NCI-H774 (cell line): ENCODE results near the gene TCF7L2.
"Not testable (repeated sequence)": the region's sequence is repeated elsewhere in the genome, so short reads cannot be mapped to it uniquely, and the experiment has no call there.

Experiments used
- DNase-seq: peaks from one replicate; lab custom pipeline; 2025; lab: John Stamatoyannopoulos, UW

Gene TCF7L2

DNA sequence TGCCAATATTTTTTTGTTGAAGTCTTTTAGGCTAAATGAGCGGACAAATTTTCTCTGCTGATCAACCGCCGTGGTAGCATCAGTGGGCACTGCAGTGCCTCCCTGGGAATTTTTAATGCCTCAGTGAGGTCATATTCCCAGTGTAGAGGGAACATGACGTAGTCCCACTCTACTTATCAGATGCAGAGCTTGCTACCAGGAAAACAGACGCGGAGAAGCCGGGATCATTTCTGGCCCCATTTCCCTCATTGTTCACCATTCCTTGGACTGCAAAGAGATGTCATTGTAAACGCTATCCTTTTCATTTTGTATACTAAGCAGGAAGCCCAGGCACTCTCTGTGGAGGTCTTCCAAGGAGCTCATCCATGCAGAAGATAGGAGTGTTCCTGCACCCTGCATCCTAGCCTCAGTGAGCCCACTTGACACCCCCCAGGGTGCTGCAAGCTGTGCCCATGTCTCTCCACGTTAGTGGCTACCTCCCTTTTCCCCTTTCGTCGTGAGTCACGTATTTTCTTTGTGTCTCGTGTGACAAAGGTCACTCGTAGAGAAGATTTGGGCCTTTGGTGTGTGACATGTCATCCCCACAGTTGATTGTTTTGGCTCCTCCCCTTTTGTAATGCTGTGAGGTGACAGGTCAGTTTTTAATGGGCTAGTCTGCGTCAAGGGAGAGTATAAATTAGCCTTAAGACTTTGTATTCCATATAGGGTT lies 145.5 kb downstream of the TCF7L2 start:
- DNase-seq = no peak

DNA sequence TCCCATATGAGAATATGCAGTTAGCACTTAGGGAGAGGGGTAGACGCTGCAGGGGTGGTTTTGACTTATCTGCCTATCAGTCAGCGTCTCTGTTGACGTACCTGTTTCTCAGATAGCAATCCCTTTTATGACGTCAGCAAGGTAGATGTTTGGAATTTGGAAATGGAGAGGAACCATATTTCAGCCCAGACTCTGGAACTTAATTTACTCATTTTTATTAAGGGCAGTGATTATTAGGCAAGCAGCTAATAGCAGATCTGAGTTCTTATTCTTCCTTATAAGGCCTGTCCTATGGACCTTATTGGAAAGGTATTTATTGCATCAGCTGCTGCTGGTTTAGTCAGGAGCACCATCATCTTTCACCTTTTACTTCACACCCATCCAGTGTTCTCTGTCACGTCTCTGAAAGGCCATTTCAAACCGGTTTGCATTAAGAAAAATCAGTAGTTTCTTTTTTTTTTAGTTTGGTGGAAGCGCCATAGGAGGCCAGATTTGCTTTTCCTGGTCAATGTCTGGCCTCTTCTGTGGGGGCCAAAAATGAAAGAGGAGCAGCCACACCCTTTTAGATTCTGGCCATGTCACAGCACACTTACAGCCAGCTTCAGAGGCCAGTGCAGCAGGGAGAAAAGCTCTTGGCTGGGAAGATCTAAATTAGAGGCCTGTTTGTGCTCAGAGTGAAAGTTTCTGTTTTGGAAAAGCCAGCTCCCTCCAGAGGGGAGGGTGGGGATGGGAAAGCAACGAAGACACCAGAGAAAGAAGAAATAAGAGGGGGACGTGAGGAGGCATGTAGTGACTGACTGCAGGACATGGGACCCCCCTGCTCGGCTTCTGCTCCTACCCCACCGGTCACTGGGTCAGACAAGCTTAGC lies 146.3 kb downstream of the TCF7L2 start:
- no peak for DNase-seq

DNA sequence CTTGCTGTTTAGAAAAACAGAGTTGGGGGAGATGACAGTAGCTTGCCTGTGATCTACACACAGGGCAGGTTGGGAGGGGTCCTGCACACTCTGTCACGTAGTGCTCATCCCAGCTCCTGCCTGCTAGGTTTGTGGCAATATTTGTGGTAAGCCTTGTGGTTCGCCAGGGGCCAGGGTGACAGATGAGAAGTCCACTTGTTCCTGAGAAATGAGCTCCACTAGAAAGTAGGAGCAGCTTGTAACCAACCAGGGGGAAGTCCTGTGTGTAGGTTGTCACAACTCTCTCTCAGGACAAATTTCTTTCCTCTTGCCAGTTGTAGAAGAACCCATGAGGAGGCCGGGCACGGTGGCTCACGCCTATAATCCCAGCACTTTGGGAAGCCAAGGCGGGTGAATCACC lies 147.0 kb downstream of the TCF7L2 start:
- DNase-seq = no peak

DNA sequence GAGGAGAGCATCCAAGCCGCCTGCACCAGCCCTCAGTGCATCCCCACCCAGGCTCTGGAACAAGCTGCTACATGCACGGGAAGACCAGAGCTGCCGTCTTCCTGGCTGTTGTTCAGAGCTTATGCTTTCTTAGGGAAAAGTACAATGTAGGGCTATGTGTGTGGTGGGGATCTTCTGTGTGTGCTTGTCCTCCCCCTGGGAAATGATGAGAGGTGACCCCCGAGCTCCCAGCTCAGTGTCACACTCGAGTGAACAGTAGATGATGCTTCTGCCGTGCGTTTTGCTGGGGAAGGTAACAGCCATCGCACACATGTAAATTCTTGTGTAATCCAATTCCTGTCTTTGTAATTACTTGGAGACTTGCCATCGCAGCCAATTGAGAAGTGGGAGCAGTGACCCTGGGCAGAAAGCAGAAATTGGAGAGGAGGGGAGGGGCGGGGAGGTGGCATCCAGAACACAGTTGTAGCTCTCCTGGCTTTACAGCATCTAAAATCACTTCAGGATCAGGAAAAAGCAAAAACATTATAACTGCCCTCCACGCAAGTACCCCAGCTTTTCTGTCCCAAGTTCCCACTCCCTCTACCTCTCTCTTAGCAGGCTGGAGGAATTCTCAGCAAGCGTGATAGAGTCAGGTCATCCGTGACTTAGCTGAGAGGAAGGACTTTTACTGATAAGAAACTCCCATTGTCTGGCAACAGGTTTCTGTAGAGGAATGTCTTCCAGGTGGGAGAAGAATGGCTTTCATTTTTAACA lies 149.6 kb downstream of the TCF7L2 start:
- DNase-seq = no peak

DNA sequence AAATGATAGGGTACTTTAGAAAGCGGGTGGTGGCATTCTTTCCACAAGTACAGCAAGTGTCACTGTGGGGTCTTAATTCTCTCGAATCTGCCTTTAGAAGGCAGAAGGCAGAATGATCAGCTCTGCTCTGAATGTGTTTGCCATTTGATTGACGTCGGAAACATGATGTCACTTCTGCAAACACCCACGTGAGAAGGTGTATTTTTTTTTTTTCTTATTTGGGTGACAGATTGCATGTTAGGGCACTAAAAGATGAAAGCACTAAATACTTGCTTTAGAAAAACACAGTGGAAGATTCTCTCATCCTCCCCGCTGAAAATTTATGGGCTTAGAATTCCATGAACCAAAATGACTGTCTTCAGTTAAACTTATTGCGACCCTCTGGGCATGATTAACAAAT lies 150.2 kb downstream of the TCF7L2 start:
- no peak for DNase-seq

DNA sequence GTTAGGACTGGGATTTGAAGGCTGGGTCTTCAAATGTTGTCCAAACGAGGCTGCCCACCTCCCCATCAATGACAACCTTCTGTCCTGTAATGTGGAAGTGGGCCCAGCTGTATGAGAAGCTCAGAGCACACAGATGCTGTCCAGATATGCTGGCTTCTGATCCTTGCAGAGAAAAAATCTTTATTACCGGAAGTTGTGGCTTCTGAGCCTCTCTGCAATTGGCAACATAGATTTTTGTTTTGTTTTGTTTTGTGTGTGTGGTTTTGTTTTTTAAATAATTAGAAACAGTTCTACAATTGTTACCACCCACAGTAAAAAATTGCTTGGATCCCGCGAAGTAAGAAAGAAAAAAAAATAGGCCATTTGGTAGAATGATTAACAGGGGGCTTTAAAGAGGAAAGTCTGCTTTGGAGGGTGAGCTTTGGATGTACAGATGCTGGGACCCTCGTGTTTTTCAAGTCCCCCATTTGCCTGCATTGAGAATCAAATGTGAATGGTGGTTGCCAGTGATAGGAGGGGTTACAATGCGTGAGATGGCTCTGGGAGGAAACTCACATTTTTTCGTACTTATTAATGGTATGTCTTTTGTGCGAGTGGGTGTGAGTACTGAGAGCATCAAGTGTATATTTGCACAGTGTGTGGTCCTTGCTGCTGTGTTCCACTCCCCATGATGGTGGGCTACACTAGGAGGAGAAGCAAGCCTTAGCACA lies 153.2 kb downstream of the TCF7L2 start:
- DNase-seq = no peak

DNA sequence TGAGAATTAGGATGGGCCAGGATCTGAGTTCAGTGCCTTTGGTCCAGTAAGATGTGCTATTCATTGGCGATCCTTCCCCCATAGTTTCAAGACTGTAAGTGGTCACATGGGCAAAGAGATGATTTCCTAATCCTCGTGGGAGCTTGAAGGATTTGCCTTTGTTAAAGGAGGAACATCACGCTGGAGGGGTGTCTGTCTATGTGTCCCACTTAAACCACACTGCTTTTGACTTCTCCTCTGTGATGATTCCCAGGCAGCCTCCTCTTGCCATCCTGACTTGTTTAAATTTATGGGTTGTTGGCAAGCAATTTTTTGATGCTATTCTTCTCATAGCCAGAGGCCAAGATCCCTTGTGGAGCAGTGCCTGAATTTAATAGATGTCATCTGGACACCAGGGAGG lies 154.0 kb downstream of the TCF7L2 start:
- DNase-seq = no peak

DNA sequence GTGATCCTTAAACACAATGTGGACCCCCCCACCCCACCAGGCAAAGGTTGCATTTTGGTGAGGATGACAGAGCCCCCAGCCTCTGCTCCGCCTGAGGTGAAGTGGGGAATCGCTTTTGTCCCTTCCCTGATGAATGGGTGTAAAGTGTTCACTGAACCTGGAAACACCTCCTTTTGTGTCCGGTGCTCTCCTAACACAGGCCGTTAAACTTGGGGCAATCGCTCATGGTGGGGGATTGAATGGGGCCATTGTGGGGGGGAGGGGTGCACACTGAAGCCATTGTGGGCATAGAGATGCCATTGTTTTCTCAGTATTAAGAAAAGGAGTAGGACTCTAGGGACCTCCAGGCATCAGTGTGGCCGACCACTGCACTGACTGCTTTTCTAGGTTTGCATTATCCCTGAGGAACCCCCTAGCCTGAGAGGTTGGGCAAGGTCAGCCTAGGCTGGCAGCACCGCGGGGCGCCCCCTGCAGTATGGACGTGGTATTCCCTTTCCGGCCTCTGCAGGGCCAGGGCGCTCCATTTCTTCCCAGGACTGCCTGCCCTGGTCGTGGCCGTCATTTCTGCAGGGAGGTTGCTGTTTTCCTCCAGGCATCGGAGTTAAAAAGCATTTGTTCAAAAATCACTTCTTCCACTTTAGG lies 158.3 kb downstream of the TCF7L2 start:
- no peak for DNase-seq

DNA sequence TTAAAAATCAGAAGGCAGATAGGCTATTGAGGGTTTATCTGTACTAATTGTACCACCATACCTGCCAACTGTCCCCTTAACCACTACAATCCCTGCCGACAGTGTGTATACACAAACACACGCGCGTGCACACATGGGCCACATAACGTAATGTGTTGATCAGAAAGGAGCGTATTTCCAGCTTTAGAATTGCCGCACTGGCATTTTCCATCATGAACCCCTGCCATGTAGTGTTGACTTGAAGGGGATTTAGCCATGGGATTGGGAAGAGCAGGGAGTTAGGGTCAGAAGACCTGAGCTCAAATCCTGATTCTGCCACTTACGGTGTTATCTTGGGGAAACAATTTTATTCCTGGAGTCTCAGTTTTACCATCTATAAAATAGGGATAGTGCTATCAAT lies 158.9 kb downstream of the TCF7L2 start:
- no peak for DNase-seq

DNA sequence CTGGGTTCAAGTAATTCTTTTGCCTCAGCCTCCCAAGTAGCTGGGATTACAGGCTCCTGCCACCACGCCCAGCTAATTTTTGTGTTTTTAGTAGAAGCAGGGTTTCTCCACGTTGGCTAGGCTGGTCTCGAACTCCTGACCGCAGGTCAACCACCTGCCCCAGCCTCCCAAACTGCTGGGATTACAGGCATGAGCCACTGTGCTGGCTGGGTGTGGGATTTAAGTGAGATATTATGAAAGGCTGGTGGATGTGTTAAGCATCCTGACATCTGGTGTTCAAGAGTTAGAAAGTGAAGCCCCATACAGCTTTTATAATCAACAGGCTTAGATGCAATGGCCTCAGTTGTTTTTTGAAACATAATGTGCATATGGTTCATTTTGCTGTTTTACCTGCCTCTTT lies 159.4 kb downstream of the TCF7L2 start:
- DNase-seq = not testable (repeated sequence)

DNA sequence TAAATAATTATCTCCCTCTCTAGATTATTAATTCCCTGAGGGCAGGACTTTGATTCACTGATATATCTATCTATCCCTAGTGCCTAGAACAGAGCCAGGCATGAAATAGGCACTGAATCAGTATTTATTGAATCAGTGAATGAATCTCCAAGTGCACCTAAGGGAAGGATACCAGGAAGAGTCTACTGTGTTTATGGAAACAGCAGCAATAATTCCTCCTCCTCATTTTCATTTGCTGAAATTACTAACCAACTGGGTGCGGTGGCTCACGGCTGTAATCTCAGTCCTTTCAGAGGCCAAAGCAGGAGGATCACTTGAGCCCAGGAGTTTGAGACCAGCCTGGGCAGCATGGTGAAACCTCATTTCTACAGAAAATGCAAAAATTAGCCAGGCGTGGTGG lies 161.2 kb downstream of the TCF7L2 start:
- DNase-seq = no peak

DNA sequence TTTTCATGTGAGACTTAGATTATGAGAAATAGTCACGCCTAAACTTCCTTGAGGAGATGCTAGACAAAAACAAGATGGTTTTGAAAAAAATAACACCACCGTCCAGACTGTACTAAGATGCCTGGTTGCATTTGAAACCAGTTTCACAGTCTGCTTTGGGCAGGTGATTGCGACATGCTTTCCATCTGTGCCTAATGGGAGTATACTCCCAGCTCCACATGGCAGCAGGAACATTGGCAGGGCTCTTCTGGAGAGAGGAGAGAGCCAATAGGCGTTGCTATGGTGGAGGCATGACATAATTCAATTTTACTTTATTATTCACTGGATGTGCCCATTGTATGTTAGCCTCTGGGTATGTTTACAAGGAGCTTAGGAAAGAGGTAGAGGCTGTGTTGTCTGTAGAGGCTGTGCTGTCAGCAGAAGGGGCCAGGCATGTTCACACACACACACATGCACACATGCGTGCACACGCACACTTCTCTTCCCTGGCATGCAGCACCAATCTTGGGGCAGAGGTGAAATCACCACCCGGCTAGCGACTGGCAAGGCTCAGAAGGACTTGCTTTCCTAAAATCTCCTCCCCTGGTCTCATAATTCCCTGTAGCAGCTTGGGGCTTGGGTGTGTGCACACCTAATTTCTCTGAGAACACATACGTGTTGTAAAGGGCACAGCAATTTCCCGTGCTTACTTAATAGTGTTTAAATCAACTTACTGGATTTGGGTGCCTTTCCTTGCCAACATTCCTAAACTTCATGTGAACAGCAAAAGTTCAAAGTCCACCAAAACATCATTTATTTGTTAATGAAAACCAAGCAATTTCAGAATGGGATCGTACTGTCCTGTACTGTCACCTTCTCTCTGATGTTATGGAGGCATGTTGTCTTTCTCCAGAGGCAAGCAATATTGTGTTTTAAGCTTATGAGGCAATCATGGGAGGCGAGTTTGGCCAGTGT lies 162.1 kb downstream of the TCF7L2 start:
- DNase-seq = no peak

DNA sequence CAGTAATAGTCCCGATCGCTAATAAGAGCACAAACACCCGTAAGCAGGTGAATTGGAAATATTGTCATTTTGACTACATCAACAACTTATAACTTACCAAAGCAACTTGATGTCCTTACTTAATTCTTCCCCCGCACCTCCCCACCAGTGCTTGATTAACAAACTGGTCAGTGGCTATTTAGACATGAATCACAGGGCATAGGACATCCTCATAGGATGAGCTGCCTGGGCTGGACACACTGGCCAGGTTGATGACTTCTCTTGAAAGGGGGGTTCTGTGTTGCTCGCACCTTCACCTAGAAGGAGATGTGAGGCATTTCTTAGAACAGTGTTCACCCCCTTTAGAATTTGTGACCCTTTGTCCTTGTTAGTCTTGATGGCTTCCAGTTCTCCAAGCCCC lies 163.2 kb downstream of the TCF7L2 start:
- no peak for DNase-seq

DNA sequence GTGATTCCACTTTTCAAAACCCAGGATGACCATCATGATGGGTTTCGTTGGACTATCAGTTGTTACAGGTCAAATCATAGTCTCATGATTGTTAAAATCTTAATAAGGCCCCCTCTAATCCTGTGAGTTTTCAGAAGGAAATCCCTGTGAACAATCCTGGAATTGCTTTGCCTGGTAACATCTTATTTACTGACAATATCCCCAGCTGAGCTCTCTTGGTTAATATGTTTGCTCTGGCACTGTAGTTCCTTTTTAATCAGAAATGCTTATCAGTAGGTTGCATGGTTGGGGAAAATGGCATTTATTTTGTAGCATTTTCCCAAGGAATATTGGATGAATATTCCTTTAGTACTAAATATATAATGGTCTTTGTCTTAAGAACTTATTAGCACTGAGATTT lies 163.9 kb downstream of the TCF7L2 start:
- no peak for DNase-seq

DNA sequence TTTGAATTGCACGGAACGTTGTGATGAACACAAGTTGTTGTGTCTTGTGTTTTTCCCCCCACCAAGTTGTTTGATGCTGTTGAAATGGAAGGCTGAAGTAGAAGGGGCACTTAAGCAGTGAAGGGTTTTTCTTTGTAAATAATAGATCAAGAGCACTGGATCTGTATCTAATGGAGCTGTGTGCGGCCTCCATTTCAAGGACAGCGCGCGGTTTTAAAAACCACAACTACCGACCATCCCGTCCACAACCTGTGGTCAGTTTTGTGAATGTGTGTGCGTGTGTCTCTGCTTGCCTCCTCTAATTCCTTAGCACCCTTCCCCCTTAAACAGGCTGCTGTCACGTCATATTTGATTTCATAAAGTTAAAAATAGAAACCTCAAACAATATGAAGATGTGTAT lies 165.5 kb downstream of the TCF7L2 start:
- DNase-seq = no peak

DNA sequence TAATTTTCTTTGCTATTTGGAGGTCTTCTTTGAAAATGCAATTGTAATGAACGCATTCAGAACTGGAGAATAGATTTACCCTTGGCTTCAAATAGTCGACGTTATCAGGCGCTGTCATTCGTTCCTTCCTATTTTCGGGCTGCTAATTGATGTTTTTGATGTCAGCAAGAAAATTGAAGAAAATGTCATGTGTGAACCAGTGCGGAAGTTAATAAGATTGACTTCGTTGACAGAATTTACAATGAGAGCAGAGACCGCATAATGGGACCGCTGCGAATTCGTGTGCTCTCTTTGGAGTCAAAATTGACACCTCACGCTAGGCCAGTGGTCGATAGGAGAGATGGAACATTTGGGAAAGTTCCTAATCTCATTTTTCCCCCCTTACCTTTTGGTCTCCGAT lies 168.8 kb downstream of the TCF7L2 start:
- DNase-seq = no peak

DNA sequence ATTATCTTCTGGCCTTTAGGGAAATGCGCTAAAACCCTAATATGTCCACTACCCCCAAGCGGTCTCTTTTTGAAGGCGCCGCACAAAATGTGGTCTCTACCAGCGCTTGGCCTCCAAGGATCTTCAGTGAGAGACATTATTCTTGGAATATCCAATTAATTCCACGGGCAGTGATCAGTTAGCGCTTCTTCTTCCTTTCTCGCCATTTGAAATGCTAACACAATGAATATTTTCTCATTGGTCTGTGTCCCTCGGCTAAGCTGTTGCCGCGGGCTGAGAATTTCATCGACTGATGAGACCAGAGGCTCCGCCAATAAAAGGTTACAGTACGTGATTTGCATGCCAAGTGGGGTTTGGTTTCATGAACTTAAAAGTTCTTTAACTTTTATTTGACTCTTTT lies 169.8 kb downstream of the TCF7L2 start:
- DNase-seq = no peak

DNA sequence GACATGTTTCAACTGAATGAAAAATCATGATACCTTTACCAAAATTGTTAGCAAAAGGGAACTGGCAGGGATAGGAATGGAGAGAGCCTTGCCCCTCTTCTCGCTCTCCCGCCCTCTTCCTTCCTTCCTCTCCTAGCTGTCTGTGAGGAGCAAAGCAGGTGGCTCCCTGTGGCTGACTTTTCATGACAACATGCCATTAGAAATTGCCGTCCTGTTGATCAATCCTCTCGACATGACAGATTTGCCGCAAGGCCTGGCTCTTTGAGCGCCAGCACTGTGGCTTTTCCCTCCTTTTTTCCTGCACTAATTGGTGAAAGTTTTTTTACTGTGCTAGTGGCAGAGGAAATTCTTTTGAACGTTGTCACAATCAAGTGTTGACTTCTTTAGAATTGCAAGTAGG lies 171.1 kb downstream of the TCF7L2 start:
- DNase-seq = no peak

DNA sequence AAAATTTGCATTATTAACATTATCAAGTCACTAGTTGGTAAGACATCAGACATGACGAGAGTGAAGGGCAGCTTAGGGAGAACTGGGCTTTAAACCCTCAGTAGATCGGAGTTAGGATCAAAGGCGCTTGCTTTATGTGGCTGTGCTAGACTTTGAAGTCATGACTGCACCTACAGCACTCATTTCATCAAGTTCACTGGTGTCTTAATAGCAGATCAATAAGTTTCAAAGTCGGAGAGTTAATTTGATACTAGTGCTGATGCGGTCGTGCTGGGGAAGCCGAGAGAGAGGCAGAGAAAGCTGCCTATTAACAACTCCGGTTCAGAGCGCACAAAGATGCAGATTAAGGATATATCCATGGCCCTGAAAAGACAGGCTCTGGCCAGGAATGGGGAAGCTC lies 172.9 kb downstream of the TCF7L2 start:
- DNase-seq = no peak

DNA sequence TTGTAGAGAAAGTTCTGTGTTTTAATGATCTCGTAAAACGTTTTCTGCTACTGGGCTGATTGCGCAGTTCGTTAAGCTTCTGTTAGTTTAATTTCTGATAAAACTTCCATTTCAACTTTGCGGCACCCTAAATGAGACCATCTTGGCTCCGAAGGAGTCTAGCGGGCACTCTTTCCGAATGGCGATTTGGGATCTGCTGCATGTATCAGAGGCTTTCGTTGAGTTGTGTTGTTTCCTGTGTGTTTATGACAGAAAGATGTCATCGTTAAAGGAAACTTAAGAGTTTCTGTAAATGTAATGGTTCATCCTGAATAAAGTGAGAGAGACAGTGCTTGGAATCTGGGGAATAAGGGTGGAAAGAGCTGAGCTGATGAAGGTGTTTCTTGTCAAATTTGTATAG lies 174.7 kb downstream of the TCF7L2 start:
- no peak for DNase-seq

DNA sequence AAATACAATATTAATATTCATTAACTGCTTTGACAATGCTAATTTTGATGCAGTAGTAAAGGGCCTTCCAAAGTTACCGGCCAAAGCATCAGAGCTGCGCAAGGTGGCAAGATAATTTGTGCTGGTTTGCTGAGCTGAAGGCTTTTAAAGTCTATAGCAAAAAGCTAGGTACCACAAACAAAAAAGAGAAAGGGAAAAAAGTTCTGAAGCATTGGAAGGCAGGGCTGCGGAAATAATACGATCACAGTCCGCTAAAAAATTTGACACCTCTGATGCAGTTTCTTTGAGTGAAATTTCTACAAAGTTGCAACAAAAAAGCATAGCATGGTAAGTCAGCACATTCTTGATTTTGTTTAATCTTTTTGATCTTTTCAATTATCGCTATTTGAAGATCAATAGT lies 175.6 kb downstream of the TCF7L2 start:
- no peak for DNase-seq
